Measurements from ENCODE around the gene ADRA1B.
"Not testable (repeated sequence)": the region's sequence is repeated elsewhere in the genome, so short reads cannot be mapped to it uniquely, and the experiment has no call there.

Gene ADRA1B

DNA sequence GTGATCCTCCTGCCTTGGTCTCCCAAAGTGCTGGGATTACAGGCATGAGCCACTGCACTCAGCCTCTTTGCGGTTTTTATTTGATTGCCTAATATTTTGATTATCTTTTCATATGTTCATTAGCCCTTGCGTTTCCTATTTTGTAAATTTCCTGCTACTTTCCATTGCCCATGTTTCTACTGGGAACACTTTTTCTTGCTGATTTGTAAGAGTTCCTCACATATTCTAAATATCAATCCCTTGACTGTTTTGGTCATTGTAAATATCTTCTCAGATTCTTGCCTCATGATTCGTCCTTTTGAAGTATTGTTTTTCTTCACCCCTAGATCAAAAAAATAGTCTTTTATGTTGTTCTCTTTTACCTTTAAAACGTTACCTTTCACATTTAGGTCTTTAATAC, 54.8 kb downstream of the ADRA1B start:
- no peak for DNase-seq (ENCODE audit: low spot score)

DNA sequence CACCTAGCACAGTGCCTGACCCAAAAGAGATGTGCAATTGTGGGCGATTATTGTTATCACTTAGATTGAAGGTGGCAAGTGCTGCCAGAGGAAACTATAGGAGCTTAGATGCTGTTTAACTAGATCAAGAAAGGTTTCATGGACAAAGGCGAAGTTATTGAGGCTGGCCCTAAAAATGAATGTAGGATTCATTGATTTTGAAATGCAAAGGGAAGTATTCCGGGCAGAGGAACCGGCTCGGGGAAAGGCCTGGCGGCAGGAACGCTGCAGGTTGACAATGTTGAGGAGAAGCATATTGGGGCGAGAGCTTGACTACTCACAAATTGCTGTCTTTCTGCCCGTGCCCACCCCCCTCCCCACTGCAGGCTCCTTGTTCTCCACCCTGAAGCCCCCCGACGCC, 55.2 kb downstream of the ADRA1B start:
- no peak for DNase-seq (ENCODE audit: low spot score)

DNA sequence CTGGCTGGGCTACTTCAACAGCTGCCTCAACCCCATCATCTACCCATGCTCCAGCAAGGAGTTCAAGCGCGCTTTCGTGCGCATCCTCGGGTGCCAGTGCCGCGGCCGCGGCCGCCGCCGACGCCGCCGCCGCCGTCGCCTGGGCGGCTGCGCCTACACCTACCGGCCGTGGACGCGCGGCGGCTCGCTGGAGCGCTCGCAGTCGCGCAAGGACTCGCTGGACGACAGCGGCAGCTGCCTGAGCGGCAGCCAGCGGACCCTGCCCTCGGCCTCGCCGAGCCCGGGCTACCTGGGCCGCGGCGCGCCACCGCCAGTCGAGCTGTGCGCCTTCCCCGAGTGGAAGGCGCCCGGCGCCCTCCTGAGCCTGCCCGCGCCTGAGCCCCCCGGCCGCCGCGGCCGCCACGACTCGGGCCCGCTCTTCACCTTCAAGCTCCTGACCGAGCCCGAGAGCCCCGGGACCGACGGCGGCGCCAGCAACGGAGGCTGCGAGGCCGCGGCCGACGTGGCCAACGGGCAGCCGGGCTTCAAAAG, 55.7 kb downstream of the ADRA1B start:
- no peak for DNase-seq (ENCODE audit: low spot score)

DNA sequence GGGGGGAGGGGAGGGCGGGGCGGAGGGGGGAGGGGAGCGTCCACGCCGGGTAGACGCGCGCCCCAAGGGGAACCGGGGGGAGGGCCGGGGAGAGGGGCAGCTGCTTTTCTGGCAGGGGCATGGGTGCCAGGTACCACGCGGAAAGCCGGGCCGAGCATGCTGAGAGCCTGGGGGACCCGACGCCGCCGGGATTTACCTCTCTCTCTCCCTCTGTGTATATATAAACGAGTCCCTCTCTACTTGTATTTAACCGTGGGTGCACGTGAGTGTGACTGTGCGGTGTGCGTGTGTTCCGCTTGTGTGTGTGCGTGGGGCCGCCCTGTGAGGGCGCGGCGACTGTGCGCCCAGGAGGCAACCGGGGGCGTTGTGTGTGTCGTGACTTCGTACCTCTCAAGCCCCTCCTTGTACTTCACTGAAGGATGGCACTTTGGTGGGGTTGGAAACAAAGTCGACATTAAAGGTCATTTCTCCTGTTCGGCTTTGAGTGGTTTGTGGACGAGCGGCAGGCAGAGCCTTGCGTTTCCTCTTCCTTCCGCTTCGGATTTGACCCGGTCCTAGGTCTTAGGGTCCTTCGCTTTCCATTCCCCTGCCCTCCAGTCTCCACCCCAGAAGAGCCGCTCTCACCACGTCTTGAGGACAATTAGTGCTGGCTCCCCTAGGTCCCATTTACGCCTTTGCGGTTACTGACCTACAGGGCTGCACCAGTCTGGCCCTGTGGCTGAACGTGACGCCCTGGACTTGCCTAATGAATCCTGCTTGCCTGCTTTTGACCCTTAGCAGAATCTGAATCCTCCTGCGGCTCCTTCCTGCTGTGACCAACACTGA, 56.5 kb downstream of the ADRA1B start:
- DNase-seq (ENCODE audit: low spot score), result no peak

DNA sequence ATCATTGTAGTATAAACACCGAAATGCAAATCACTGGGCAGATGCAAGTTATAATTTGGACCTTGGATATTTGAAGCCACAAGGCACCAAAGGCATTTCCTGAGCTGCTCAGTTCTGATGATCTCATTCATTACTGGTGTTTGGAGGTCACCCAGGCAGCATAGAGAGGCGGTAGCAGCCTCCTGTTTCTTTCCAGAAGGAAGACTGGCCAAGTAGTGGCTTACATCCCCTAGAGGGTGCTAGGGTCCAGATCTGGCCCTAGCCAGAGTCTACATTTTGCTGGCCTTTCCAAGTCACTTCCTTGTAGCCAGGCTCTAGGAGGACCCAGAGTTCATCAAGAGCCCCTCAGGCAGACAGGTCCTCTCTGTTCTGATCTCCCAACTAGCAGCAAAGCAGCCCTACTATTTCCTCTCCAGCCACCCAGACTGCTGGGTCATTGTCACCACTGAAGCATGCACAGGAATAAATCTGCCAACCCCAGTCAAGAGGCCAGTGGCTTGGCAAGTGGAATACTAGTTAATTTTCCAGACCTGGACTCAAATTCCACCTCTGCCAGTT, 59.3 kb downstream of the ADRA1B start:
- peak; percentile 66 for DNase-seq (ENCODE audit: low spot score)

DNA sequence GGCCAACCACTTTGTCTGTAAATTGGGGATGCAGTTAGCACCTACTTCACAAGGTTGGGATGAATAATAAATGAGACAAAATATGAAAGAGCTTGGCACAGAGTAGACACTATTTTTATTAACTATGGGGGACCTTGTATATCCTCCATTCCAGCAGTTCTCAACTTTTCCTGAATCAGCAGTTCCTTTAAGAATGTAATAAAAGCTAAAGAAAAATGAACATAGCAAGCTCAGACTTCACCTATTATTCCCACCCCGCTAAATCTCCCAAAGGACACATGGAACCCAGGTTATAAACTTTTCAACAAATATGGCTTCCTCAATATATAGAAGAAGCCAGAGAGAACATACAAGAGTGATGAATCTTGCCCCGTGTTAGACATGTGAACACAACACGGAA, 60.6 kb downstream of the ADRA1B start:
- DNase-seq (ENCODE audit: low spot score), result no peak

DNA sequence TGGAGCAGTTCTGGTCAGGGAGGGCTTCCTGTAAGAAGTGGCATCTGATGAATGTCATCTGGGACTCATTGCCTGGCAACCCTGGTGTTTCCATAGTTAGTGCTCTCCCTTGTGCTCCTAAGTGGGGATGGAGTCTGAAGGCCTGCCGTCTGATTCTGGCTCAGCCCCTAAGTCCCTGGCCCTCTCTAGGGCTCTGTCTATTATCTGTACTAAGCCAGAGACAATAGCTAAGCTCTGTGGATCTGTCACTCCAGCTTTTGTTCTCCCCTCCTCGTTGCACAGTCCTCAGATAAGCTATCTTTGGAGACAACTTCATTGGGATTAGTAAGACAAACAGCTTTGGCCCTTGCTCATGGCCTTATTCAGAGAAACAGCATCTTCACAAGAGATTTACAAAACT, 62.1 kb downstream of the ADRA1B start:
- DNase-seq (ENCODE audit: low spot score), result no peak

DNA sequence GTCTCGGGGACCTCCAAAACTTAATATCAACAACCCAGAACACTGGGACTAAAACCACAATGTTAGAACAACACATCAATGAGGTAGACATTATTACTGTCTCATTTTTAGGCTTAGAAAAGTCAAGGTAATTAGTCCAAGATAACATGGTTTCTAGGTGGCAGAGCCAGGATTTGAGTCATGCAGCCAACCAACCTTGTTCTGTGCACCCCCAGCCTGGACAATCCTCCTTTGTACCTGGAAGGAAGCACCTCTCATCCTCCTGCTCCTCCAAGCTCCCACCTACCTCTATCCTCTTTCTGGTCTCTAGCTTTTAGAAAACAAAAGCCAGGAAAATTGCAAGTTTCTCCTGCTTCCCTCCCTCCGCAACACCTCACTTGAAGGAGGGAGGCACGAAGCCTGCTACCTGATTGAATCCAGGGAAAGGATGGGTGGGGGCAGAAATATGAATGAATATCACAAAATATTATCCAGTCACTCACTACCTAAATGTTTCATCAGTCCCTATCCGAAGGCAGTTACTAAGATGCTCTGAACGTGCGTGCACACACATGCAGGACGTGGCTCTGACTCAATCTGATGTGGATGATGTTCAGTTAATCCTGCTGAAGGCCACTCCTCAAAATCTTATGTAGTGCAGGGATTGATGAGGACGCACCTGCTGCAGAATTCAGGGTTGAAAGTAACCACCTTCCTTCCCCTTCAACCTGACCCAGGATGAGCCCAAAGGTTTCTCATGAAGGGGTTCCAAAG, 66.3 kb downstream of the ADRA1B start:
- DNase-seq (ENCODE audit: low spot score), result no peak

DNA sequence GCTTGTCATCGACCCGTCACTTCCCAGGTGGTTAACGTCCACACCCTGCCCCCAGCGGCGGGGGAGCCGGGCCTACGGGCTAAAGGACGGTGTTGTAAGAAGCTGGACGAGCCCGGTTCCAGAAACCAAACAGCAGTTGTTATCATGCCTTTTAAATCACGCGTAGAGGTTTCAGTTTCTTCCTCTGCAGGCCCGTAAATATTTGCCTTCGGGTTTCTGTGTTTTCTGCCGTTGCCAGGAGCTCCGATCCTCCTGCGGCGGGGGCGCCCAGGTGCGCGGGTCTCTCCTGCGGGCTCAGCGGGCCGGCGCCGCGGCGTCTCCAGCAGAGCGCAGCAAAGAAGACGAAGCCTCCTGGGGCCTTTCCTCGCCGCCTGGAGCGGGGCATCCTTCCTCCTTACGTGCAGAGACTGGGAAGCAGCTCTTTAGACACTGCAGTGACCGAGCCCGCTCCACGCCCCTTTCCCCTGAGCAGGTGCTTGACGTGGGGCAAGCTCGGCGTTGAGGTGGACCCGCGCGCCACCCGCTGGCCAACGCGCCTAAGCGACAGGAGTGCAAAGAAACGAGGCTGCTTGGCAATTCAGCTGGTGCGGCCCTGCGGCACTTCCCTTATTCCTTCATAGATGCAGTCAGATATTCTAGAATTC, 70.9 kb downstream of the ADRA1B start:
- peak; percentile 35 for DNase-seq (ENCODE audit: low spot score)

DNA sequence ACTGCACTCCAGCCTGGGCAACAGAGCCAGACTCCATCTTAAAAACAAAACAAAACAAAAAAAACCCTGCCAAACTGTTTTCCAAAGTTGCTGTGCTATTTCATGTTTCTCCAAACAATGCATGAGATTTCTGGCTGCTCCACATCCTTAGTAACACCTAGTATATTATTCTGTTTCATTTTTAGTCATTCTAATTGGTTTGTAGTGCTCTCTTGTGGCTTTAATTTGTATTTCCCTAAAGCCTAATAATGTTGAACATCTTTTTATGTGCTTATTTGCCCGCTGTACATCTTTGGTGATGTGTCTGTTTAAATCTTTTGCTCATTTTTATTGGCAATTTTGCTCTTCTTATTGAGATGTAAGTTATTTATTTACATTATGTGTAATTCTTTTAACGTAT, 74.2 kb downstream of the ADRA1B start:
- DNase-seq (ENCODE audit: low spot score), result peak; percentile 46

DNA sequence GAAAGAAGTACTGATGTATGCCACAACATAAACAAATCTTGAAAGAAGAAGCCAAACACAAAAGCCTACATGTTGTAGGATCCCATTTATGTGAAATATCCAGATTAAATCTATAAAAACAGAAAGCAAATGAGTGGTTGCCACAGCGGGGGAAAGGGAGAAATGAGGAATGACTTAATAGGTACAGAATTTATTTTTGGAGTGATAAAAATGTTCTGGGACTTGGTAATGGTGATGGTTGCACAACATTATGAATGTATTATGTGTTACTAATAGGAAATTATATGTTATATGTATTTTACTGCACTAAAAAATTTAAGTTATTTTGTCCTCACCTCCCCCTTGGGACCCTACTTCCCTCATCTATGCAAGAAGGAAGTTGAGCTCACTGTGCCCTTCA, 76.3 kb downstream of the ADRA1B start:
- DNase-seq (ENCODE audit: low spot score), result no peak

DNA sequence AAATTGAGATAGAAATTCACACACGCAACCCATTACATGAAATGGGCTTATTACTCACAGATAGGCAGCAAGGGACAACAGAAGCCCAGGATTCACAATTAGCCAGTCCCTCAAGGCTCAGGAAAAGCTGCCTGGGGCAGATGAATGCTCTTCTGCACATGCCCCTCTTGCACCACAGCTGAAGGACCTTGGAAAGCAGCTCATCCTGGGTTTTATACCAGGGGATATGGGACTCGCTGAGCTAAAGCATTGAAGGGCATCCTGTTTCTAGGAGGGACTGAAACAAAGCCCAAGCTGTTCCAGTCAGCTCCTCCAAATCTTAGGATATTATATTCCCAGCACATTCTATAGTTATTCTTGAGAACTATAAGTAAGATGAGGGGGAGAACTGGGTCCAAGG, 76.9 kb downstream of the ADRA1B start:
- no peak for DNase-seq (ENCODE audit: low spot score)

DNA sequence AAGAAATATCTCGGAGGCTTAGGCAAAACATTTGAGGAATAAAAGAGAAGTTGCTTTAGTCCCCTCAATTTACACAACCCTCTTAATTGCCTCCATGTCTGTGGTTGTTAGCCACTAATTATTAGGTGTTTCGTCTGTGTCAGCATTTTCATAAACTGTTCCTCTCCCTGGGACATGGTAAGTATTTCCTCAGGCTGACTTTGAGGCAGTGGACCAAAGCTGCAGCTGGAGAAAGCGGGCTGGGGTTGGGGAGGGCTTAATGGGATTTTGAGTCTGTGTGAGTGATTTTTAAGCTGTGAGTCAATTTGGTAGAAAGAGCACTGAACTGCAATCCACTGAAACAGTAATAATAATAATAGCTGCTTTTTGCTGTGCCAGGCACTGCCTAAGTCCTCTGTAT, 79.6 kb downstream of the ADRA1B start:
- DNase-seq (ENCODE audit: low spot score), result no peak

DNA sequence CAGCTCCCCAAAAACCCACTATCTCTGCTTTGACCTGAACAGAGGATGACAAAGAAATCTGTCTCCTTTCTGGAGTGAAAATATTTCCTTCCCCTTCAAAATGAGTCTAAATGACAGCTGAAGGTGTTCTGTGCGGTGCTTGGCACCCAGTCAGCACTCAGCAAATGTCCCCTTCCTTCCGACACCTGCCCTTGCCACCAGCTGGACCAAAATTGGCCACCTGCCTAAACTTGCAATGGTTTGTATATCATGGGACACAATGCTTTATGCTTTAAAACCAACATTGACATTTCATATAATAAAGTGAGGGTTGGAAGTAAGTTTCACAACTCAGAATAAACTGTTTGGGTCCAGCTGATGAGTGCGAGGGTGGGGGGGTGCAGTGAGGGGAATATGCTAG, 85.2 kb downstream of the ADRA1B start:
- no peak for DNase-seq (ENCODE audit: low spot score)

DNA sequence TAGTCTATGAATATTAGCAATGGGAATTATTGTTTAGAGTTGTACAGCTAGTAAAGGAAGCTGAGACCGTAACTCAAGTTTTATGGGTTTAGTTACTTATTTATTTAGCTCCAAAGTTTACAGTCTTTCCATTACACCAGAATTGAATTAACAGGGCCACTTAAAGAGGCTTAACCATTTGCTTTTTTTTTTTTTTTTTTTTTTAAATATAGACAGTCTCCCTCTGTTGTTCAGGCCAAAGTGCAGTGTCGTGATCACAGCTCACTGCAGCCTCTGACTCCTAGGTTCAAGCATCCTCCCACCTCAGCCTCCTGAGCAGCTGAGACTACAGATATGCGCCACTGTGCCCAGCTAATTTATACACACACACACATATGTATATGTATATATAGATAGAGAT, 91.2 kb downstream of the ADRA1B start:
- DNase-seq (ENCODE audit: low spot score), result no peak

DNA sequence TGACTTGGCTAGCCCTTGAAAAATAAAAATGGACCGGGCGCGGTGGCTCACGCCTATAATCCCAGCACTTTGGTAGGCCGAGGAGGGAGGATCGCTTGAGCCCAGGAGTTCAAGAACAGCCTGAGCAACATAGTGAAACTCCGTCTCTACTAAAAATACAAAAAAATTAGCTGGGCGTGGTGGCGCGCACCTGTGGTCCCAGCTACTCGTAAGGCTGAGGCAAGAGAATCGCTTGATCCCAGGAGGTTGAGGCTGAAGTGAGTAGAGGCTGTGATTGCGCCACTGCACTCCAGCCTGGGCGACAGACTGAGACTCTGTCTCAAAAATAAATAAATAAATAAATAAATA, 92.2 kb downstream of the ADRA1B start:
- not testable (repeated sequence) for DNase-seq (ENCODE audit: low spot score)

DNA sequence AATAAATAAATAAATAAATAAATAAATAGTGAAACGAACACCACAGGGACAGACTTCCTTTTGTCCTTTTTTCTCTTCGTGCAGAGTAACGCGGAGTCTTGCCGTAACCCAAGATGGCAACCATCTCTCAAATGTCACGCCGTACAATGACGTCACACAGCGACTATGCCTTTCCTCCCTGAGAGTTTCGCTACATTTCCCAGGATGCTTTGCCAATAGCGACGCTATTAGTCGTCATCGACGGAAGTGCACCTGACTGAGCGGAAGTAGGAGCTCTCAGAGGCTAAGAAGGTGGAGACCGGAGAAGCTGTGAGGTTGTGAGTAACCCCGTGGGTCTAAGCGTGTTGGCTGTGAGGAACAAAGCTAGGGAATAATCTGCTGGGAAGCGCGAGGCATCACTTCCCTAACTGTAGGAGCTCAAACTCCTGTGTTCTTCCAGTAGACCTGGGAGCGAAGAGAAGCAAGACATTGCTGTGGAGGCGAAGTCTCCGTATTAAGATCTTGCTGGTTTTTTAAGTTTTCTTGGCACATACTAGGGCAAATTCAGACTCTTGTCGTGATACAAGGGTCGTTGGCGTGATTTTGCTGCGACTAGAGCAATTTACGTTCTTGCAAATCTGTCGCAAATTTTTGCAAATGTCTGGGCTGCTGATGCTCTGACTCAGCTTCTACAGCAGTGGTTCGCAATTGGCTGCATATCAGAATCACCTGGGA, 92.8 kb downstream of the ADRA1B start, which contains the start of gene TTC1:
Gene TTC1 (plus strand): TSS at position 263 of the 714 bp plus-strand sequence. CDS start 1,390 bp downstream, outside the sequence.
- peak; percentile 99 for DNase-seq (ENCODE audit: low spot score)

DNA sequence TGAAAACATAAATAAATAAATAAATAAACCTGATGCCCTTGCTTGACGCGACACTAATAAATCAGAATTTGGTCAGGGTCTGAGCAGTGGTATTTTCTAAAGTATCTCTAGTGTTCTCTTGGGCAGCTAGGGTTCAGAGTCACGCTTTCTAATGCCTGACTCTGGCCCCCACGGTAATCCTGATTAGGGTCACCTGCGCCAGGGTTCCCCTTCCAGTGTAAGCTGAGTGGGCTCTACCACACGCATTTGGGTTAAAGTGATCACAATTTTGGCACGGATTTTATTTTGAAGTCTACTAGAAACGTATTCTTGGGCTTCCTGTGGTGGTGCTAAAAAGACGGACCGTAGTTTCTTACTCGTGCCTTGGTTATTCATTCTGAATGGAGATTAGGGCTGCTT, 93.3 kb downstream of the ADRA1B start:
- peak; percentile 11 for DNase-seq (ENCODE audit: low spot score)

DNA sequence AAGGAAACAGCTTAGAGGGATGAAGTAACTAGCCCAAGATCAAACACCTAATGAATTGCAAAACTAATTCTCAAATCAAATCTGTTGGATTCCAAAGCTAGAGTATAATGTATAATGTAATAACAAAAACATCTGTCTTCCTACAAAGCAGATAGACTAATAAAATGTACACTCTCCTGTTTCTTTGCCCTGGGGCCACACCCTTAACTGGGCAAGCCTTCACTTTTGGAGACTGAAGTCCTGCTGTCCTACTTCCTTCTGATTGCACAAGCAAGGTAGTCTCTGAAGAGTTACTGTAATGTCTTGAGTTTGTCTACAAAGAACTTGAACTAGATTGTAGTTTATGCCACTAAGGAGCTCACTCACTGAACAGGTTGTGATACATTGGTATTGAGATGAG, 95.2 kb downstream of the ADRA1B start:
- no peak for DNase-seq (ENCODE audit: low spot score)

DNA sequence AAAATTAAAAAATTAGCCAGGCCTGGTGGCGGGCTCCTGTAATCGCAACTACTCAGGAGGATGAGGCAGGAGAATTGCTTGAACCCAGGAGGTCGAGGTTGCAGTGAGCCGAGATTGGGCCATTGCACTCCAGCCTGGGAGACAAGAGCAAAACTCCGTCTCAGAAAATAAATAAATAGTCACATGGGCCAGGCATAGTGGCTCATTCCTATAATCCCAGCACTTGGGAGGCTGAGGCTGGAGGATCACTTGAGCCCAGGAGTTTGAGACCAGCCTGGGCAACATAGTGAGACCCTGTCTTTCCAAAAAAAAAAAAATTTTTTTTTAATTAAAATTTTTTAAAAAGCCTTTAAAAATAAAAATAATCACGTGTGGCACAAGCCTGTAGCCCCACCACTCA, 97.9 kb downstream of the ADRA1B start:
- not testable (repeated sequence) for DNase-seq (ENCODE audit: low spot score)

DNA sequence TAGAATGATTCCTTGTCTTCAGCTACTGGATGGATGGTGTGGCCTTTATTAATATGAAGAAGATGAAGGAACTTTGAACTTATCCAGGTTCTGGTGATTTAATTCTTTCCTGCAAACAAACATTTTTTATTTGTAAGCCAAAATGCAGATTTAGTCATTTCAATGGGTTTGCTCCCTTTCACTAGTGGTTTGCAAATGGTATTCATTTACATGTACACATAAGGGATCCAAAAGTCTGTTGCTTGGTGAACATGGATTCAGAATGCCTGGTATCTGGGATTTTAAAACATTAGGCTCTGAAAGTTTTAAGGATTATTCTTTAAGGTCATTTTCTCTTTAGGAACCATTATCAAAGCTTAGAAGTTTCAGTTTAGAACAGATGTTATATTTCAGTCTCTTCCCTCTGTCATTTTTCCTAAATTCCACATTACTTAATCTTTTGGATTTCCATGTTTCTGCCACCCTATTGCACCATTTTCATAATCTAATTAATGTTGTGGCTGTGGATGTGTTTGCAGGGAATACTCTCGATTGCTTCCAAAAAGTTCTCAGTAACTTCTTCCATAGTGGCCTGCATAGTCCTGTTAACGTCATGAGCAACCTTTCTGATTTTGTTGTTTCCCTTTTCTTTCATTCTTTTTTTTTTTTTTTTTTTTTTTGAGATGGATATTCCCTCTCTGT, 102.8 kb downstream of the ADRA1B start:
- no peak for DNase-seq (ENCODE audit: low spot score)
